ENCODE results near the gene SNRK. TPM values are rescaled to one million over a fixed set of nuclear protein-coding genes. Genes with fewer than 3 reads are reported as not detected.

SNRK gene
- total and polyA plus RNA-seq, 5 experiments from 2014 or later = 71.1 to 225 (median 97.5) TPM

DNA sequence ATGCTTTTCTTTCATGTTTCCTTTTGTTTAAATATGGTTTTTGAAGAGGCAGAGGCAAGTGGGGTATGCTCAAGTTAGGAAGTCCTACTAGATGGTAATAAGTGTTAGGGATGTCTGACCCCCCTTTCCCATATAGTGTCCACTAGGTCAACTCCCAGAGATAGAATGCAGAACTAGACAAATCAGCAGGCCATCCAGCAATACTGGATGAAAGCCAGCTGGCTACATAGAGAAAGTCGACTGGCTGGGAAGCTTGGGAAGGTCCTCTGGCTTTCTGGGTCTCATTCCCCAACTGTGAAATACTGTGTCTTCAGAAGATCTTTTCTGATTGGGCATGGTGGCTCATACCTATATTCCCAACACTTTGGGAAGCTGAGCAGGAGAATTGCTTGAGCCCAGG, 113.8 kb downstream of the SNRK start:
- Mint-ChIP-seq H3K27ac (no peak overlapping the region), H3K4me3 (no peak overlapping the region), H3K4me1 (peaks cover 0 to 8% (median 1%) of the 10 kb centered on the region in 4 donors), H3K9me3 (no peaks in the 10 kb centered on the region), H3K36me3 (peaks cover 0 to 3% (median 0%) of the 10 kb centered on the region in 3 donors), H3K27me3 (no peaks in the 10 kb centered on the region)
- DNase-seq (no peak), ATAC-seq (no peak)
- POLR2A ChIA-PET = no interaction called here

Other genes with a start within 250 kb of the SNRK start
- gene POMGNT2, start 180.5 kb upstream of the SNRK start, total RNA-seq = 1 to 10 TPM; 5.5 to 5.6 TPM
- gene POMGNT2, start 180.5 kb upstream of the SNRK start, polyA plus RNA-seq = 10 to 100 TPM in 1 of 3 donors, 1 to 10 TPM in 2; 6.3 to 10.3 (median 7.3) TPM

Data from naive thymus-derived CD8-positive, alpha-beta T cell (primary cell).